Measurements from ENCODE around the gene DENND1C. TPM values are rescaled to one million over a fixed set of nuclear protein-coding genes. Genes with fewer than 3 reads are reported as not detected.

DENND1C gene
- total RNA-seq, 5 donors from 2014 or later (not counting 1 experiment from before 2014, with no cell fraction given): 107 to 140 (median 114) TPM

DNA sequence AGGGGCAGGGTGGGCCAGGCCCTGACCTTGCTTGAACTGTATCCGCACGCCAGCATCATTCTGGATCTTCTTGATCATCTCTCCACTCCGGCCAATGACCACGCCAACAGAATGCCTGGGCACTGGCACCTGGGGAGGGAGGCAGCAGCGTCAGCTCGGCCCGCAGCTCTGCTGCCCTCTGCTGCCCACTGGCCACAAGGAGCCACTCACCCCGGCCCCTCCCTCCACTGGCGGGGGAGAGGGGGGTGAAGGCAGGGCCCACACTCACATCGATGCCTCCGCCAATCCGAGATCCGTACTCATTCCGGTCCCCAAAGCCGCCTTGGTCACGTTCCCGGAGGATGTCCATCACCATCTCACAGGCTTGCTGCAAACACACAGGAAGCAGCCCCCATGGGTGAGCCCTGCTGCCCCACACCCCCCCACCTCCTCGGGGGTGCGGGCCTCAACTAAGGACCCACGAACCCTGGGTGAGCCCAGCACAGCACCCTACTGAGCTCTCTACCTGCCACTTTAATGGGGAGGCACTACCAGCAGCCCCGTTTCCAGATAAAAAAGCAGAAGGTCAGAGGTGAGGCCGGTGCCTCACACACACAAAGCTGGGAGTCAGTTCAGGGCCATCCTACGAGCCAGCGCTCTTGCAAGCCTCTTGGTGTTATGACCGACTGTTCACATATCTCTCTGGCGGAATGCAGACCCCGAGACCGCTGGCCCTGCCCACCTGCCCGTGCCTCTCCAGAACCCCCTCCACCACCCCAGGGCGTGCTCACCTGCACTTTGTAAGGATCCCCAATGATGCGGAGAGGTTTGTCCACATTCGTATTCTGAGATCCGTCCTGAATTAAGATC, 63.6 kb downstream of the DENND1C start:
- H3K27ac ChIP-seq (ENCODE audit: low read length): no peak overlapping the region
- peaks cover 39% of the 10 kb centered on the region for H3K36me3 Mint-ChIP-seq
- WGBS (ENCODE audit: insufficient coverage): 95% methylated on average over 22 of the region's 33 CpGs
- H3K27me3 Mint-ChIP-seq: no peaks in the 10 kb centered on the region
- ATAC-seq (replicated peaks in 1 of 4): no peak
- no peaks in the 10 kb centered on the region for H3K9me3 ChIP-seq
- ChIA-PET POLR2A (no interaction called here), CTCF (no interaction called here)
- DNase-seq: no peak
- no peak overlapping the region for H3K4me3 ChIP-seq (ENCODE audit: control insufficient read depth in 1 of 2, extremely low read depth in 1 of 2, low read length in 1 of 2)
- H3K4me3 Mint-ChIP-seq: no peak overlapping the region
- no peak overlapping the region for H3K27ac Mint-ChIP-seq
- H3K4me1 Mint-ChIP-seq: peaks cover 10 to 22% (median 20%) of the 10 kb centered on the region in 3 donors
- no peaks in the 10 kb centered on the region for H3K9me3 Mint-ChIP-seq
- H3K36me3 ChIP-seq (ENCODE audit: control insufficient read depth in 2 of 2, extremely low read depth in 1 of 2, insufficient read depth in 1 of 2, low read length in 1 of 2): peaks cover 24 to 82% of the 10 kb centered on the region in 2 donors
- H3K27me3 ChIP-seq (replicated peaks in 1 of 2; ENCODE audit: control insufficient read depth in 2 of 2, extremely low read depth in 1 of 2, insufficient read depth in 2 of 2, low read length in 1 of 2): no peaks in the 10 kb centered on the region
- H3K4me1 ChIP-seq (ENCODE audit: control insufficient read depth in 1 of 2, extremely low read depth in 1 of 2, insufficient read depth in 2 of 2, low read length in 2 of 2): peaks cover under 1 to 16% of the 10 kb centered on the region in 2 experiments

Other genes starting within 250 kb of the DENND1C start
- 10 to 100 TPM; 31.4 to 59.8 (median 57.2) TPM for gene MLLT1, start 201.8 kb downstream of the DENND1C start, total RNA-seq
- 1 to 10 TPM in 2 of 5 donors, under 1 TPM in 3; 0.16 to 2.7 (median 0.63) TPM for gene ACER1, start 148.2 kb downstream of the DENND1C start, total RNA-seq
- gene CLPP, start 120.3 kb downstream of the DENND1C start, total RNA-seq: 10 to 100 TPM; 74.0 to 92.0 (median 77.2) TPM
- 10 to 100 TPM; 49.9 to 94.8 (median 83.5) TPM for gene ALKBH7, start 109.0 kb downstream of the DENND1C start, total RNA-seq
- 1 to 10 TPM; 1.7 to 4.1 (median 3.2) TPM for gene PSPN, start 105.9 kb downstream of the DENND1C start, total RNA-seq
- gene GTF2F1, start 88.6 kb downstream of the DENND1C start, total RNA-seq: 10 to 100 TPM; 52.6 to 63.1 (median 60.3) TPM
- 100 to 1,000 TPM; 147 to 194 (median 189) TPM for gene KHSRP, start 57.0 kb downstream of the DENND1C start, total RNA-seq
- gene SLC25A41, start 48.0 kb downstream of the DENND1C start, total RNA-seq: under 1 TPM in 3 of 5 donors, not detected in 2; 0.33 to 0.35 (median 0.33) TPM
- 10 to 100 TPM; 15.5 to 28.0 (median 25.5) TPM for gene SLC25A23, start 22.0 kb downstream of the DENND1C start, total RNA-seq
- 1 to 10 TPM; 5.7 to 6.5 (median 5.9) TPM for gene CRB3, start 17.5 kb downstream of the DENND1C start, total RNA-seq
- gene TUBB4A, start 20.5 kb upstream of the DENND1C start, total RNA-seq: 1 to 10 TPM; 3.3 to 7.6 (median 5.0) TPM
- gene TNFSF9, start 49.2 kb upstream of the DENND1C start, total RNA-seq: 1 to 10 TPM; 1.3 to 6.0 (median 1.6) TPM
- gene CD70, start 109.4 kb upstream of the DENND1C start, total RNA-seq: 1 to 10 TPM; 1.9 to 4.3 (median 2.0) TPM
- 10 to 100 TPM in 3 of 5 donors, 1 to 10 TPM in 2; 1.9 to 22.6 (median 12.7) TPM for gene TNFSF14, start 188.4 kb upstream of the DENND1C start, total RNA-seq
- 10 to 100 TPM in 1 of 5 donors, 1 to 10 TPM in 3, not detected in 1; 1.1 to 10.6 (median 7.6) TPM for gene C3, start 238.9 kb upstream of the DENND1C start, total RNA-seq